Type B pancreatic cell (in vitro differentiated cells): Measurements from ENCODE around the gene WFIKKN1. TPM values are rescaled to one million over a fixed set of nuclear protein-coding genes. Genes with fewer than 3 reads are reported as not detected.

Source experiments
- DNase-seq: peaks from one replicate; pipeline ENCODE4 v3.0.0; 2021; ENCODE audit warnings: mixed read lengths; ENCODE audit not compliant: unreplicated experiment; ENCODE audit errors: extremely low spot score
- H3K27ac Mint-ChIP-seq: 2 replicates; pipeline ENCODE4 v1.8.0; 2021; ENCODE audit warnings: mild to moderate bottlenecking, mixed read lengths
- H3K27me3 Mint-ChIP-seq: 2 replicates; pipeline ENCODE4 v1.8.0; 2021; ENCODE audit warnings: mixed read lengths
- H3K36me3 Mint-ChIP-seq: 2 replicates; pipeline ENCODE4 v1.8.0; 2021; ENCODE audit warnings: mixed read lengths
- H3K4me1 Mint-ChIP-seq: one replicate; pipeline ENCODE4 v1.8.0; 2021; ENCODE audit warnings: mixed read lengths; ENCODE audit not compliant: unreplicated experiment
- H3K4me3 Mint-ChIP-seq: 2 replicates; pipeline ENCODE4 v1.8.0; 2021; ENCODE audit warnings: mild to moderate bottlenecking, mixed read lengths
- H3K9me3 Mint-ChIP-seq: 2 replicates; pipeline ENCODE4 v1.8.0; 2021; ENCODE audit warnings: mixed read lengths
- CTCF ChIP-seq: fragments of 200-600 bp; sonication (generic); conservative IDR thresholded peaks from 2 replicates; pipeline ENCODE4 v1.5.0; 2021; ENCODE audit warnings: antibody characterized with exemption, mild to moderate bottlenecking
- total RNA-seq: library from RNA; stranded (reverse); gene quantifications from 2 replicates; pipeline ENCODE4 v1.2.1, GENCODE V29; 2021; ENCODE audit warnings: low replicate concordance

Gene WFIKKN1
- total RNA-seq, 1 donor from 2014 or later = 9.0 TPM

- H3K4me1 Mint-ChIP-seq = peaks cover 5% of the 10 kb centered on the region
- no peaks in the 10 kb centered on the region for H3K9me3 Mint-ChIP-seq
- no peak overlapping the region for H3K27ac Mint-ChIP-seq
- DNase-seq = no peak
- H3K36me3 Mint-ChIP-seq = no peaks in the 10 kb centered on the region
- peak overlapping the region; percentile 93 for H3K4me3 Mint-ChIP-seq
- TF ChIP-seq CTCF = no peak
- peaks cover 6% of the 10 kb centered on the region for H3K27me3 Mint-ChIP-seq
These were observed 4.9 kb downstream of the WFIKKN1 start for GRCh38 chr16:635573-636205.

- no peak for TF ChIP-seq CTCF
- Mint-ChIP-seq H3K27ac (peak within 1 kb of the TSS; percentile 99), H3K36me3 (no peaks in the 10 kb centered on the region), H3K27me3 (peaks cover 6% of the 10 kb centered on the region), H3K4me1 (peaks cover 5% of the 10 kb centered on the region), H3K4me3 (peak within 1 kb of the TSS; percentile 93), H3K9me3 (no peaks in the 10 kb centered on the region)
- DNase-seq = peak; percentile 97
These were observed 5.7 kb downstream of the WFIKKN1 start, which contains the start of gene METTL26 for GRCh38 chr16:636206-637080. Gene METTL26, minus strand, starts transcription at chr16:636305. Its CDS starts 15 bp downstream, at chr16:636290.

- TF ChIP-seq CTCF = no peak
- H3K9me3 Mint-ChIP-seq = no peaks in the 10 kb centered on the region
- H3K36me3 Mint-ChIP-seq = no peaks in the 10 kb centered on the region
- DNase-seq = peak; percentile 90
- peak overlapping the region; percentile 93 for H3K4me3 Mint-ChIP-seq
- H3K27ac Mint-ChIP-seq = peak overlapping the region; percentile 99
- H3K27me3 Mint-ChIP-seq = peaks cover 6% of the 10 kb centered on the region
- H3K4me1 Mint-ChIP-seq = peaks cover 5% of the 10 kb centered on the region
These were observed 6.6 kb downstream of the WFIKKN1 start for GRCh38 chr16:637081-638018.

GRCh38 chr16:638034-638543 lies 7.3 kb downstream of the WFIKKN1 start:
- Mint-ChIP-seq H3K4me1 (peaks cover 5% of the 10 kb centered on the region), H3K36me3 (no peaks in the 10 kb centered on the region), H3K27me3 (peaks cover 6% of the 10 kb centered on the region), H3K4me3 (peak overlapping the region; percentile 60), H3K27ac (no peak overlapping the region), H3K9me3 (no peaks in the 10 kb centered on the region)
- no peak for TF ChIP-seq CTCF
- DNase-seq = no peak

- H3K4me1 Mint-ChIP-seq = peaks cover 5% of the 10 kb centered on the region
- peaks cover 6% of the 10 kb centered on the region for H3K27me3 Mint-ChIP-seq
These were observed 8.1 kb downstream of the WFIKKN1 start for GRCh38 chr16:638836-639235.

More at GRCh38 chr16:638836-639235, 8.1 kb downstream of the WFIKKN1 start:
- Mint-ChIP-seq H3K9me3 (no peaks in the 10 kb centered on the region), H3K36me3 (no peaks in the 10 kb centered on the region), H3K27ac (no peak overlapping the region), H3K4me3 (peak overlapping the region; percentile 54)
- no peak for DNase-seq
- TF ChIP-seq CTCF = no peak
